GM12875 (cell line): ENCODE measurements around the gene PLEK.

Experiments used
- H3K4me3 ChIP-seq: one replicate; pipeline ENCODE4 v1.5.1; 2011; ENCODE audit warnings: low read depth, low read length, control low read depth
- CTCF ChIP-seq: IDR thresholded peaks from 2 replicates; pipeline ENCODE4 v1.5.1; 2011; ENCODE audit warnings: low read depth, mild to moderate bottlenecking, control low read depth, inconsistent platforms, low read length, moderate library complexity, borderline replicate concordance; ENCODE audit not compliant: insufficient read depth

Gene PLEK

GRCh38 chr2:68352651-68353391 lies 12.3 kb upstream of the PLEK start:
- TF ChIP-seq CTCF: no peak
- H3K4me3 ChIP-seq: no peak overlapping the region

GRCh38 chr2:68356599-68357239 lies 8.4 kb upstream of the PLEK start:
- no peak overlapping the region for H3K4me3 ChIP-seq
- TF ChIP-seq CTCF: no peak

- TF ChIP-seq CTCF: peak; percentile 71; the same call in 1 of the 2 replicates
- H3K4me3 ChIP-seq: no peak overlapping the region
Observed at GRCh38 chr2:68357605-68358337, 7.3 kb upstream of the PLEK start.

GRCh38 chr2:68359889-68360288 lies 5.2 kb upstream of the PLEK start:
- TF ChIP-seq CTCF: peak; percentile 42; the same call in 1 of the 2 replicates

GRCh38 chr2:68362069-68362468 lies 3.0 kb upstream of the PLEK start:
- H3K4me3 ChIP-seq: no peak overlapping the region
- peak; percentile 78 for TF ChIP-seq CTCF

More at GRCh38 chr2:68359889-68360288, 5.2 kb upstream of the PLEK start:
- H3K4me3 ChIP-seq: no peak overlapping the region

GRCh38 chr2:68362749-68363148 lies 2.3 kb upstream of the PLEK start:
- no peak overlapping the region for H3K4me3 ChIP-seq
- TF ChIP-seq CTCF: no peak
